Vagina (tissue), 2 donors: ENCODE results near the gene FGF3.

Source experiments
- POLR2A ChIP-seq, 2 donors: fragments of 450-650 bp; IDR thresholded peaks; one replicate each; pipeline ENCODE4 v1.6.1; 2017; ENCODE audit warnings: antibody characterized with exemption in 2 of 2, mild to moderate bottlenecking in 2 of 2, moderate library complexity in 2 of 2
- TF ChIP-seq, protein P1 (sequence below), 3 experiments: fragments of 450-650 bp in 2 of 3; fragments of 200-600 bp in 1 of 3; sonication (generic) in 1 of 3; IDR thresholded peaks; one replicate each; pipeline ENCODE4 v1.5.1; 2017 to 2019; ENCODE audit warnings: antibody characterized with exemption in 3 of 3, mild to moderate bottlenecking in 2 of 3, moderate library complexity in 2 of 3

DNA sequence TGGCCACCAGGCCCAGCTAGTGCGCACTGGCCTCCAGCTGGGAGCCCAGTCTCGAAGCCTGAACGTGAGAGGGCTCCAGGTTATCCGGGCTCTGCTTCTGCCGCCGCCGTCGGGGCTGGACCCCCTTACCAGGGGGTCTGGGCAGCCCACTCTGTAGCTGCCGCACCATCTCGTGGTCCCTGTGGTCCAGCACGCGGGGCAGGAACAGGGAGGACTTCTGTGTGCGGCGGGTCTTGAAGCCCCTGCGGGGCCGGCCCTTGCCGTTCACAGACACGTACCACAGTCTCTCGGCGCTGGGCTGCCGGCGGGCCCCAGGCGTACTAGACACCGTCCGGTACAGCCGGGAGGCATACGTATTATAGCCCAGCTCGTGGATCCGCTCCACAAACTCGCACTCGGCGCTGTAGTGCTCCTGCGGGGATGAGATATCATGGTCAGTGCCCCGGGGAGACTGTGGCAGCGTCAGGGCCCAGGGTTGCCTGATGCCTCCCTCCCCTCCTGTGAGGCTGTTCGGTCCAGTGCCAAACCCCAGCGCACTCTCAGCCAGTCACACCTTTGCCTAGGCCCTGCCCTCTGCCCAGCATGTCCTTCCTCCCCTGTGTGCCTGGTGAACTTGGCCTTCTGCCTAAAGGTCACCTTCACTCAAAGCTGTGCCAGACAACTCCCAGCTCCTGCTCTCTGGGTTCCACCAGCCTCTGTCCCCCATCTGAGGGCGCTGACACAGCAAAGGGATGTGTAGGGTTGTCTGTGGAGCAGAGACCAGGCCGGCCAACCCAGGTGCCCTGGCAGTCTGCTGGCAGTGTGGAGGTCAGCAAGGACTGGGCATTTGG, 8.7 kb downstream of the FGF3 start:
- TF ChIP-seq POLR2A (IDR thresholded peaks at IDR 0.05) = no peak
- TF ChIP-seq, protein P1, sequence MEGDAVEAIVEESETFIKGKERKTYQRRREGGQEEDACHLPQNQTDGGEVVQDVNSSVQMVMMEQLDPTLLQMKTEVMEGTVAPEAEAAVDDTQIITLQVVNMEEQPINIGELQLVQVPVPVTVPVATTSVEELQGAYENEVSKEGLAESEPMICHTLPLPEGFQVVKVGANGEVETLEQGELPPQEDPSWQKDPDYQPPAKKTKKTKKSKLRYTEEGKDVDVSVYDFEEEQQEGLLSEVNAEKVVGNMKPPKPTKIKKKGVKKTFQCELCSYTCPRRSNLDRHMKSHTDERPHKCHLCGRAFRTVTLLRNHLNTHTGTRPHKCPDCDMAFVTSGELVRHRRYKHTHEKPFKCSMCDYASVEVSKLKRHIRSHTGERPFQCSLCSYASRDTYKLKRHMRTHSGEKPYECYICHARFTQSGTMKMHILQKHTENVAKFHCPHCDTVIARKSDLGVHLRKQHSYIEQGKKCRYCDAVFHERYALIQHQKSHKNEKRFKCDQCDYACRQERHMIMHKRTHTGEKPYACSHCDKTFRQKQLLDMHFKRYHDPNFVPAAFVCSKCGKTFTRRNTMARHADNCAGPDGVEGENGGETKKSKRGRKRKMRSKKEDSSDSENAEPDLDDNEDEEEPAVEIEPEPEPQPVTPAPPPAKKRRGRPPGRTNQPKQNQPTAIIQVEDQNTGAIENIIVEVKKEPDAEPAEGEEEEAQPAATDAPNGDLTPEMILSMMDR (IDR thresholded peaks at IDR 0.05) = no peak
